Measurements from ENCODE around the gene TENM4. TPM values are rescaled to one million over a fixed set of nuclear protein-coding genes. Genes with fewer than 3 reads are reported as not detected.

Gene TENM4
- total RNA-seq, 1 donor from 2014 or later = 11.9 TPM

- no peak for DNase-seq (ENCODE audit: low spot score in 2 of 2)
- Histone ChIP-seq H3K4me1 (no peaks in the 10 kb centered on the region), H3K9me3 (no peaks in the 10 kb centered on the region), H3K4me3 (no peak overlapping the region), H3K36me3 (no peaks in the 10 kb centered on the region), H3K27me3 (no peaks in the 10 kb centered on the region), H3K27ac (no peak overlapping the region)
- intact Hi-C loops (cut with DNase I) = no loop called here
- no peak for TF ChIP-seq CTCF (IDR thresholded peaks at IDR 0.05)
These were observed 570.2 kb downstream of the TENM4 start for GRCh38 chr11:78870655-78871054.

- no peaks in the 10 kb centered on the region for H3K36me3 ChIP-seq
- no peak overlapping the region for H3K27ac ChIP-seq
- no peak overlapping the region for H3K4me3 ChIP-seq
- intact Hi-C loops (cut with DNase I) = no loop called here
- no peaks in the 10 kb centered on the region for H3K9me3 ChIP-seq
- no peaks in the 10 kb centered on the region for H3K27me3 ChIP-seq
- TF ChIP-seq CTCF (IDR thresholded peaks at IDR 0.05) = no peak
- DNase-seq (ENCODE audit: low spot score in 2 of 2) = no peak
- no peaks in the 10 kb centered on the region for H3K4me1 ChIP-seq
These were observed 571.5 kb downstream of the TENM4 start for GRCh38 chr11:78869293-78869692.

GRCh38 chr11:78868563-78868962 lies 572.3 kb downstream of the TENM4 start:
- TF ChIP-seq CTCF (IDR thresholded peaks at IDR 0.05) = no peak
- no peak overlapping the region for H3K27ac ChIP-seq
- H3K4me3 ChIP-seq = no peak overlapping the region
- no peaks in the 10 kb centered on the region for H3K36me3 ChIP-seq
- intact Hi-C loops (cut with DNase I) = no loop called here
- H3K9me3 ChIP-seq = no peaks in the 10 kb centered on the region
- DNase-seq (ENCODE audit: low spot score in 2 of 2) = no peak
- no peaks in the 10 kb centered on the region for H3K27me3 ChIP-seq
- no peaks in the 10 kb centered on the region for H3K4me1 ChIP-seq

- DNase-seq (ENCODE audit: low spot score in 2 of 2) = no peak
- Histone ChIP-seq H3K4me3 (no peak overlapping the region), H3K9me3 (no peaks in the 10 kb centered on the region), H3K4me1 (no peaks in the 10 kb centered on the region), H3K27ac (no peak overlapping the region), H3K27me3 (no peaks in the 10 kb centered on the region), H3K36me3 (no peaks in the 10 kb centered on the region)
- intact Hi-C loops (cut with DNase I) = no loop called here
- TF ChIP-seq CTCF (IDR thresholded peaks at IDR 0.05) = no peak
These were observed 580.0 kb downstream of the TENM4 start for GRCh38 chr11:78860720-78861422.

- no peaks in the 10 kb centered on the region for H3K27me3 ChIP-seq
- no peak for DNase-seq (ENCODE audit: low spot score in 2 of 2)
- no peaks in the 10 kb centered on the region for H3K4me1 ChIP-seq
- TF ChIP-seq CTCF (IDR thresholded peaks at IDR 0.05) = no peak
- H3K4me3 ChIP-seq = no peak overlapping the region
- peaks cover 0 to 11% of the 10 kb centered on the region in 2 donors for H3K36me3 ChIP-seq
- no peak overlapping the region for H3K27ac ChIP-seq
- intact Hi-C loops (cut with DNase I) = no loop called here
- no peaks in the 10 kb centered on the region for H3K9me3 ChIP-seq
These were observed 583.1 kb downstream of the TENM4 start for GRCh38 chr11:78857688-78858087.

GRCh38 chr11:78856211-78856610 lies 584.6 kb downstream of the TENM4 start:
- DNase-seq (ENCODE audit: low spot score in 2 of 2) = no peak
- Histone ChIP-seq H3K4me3 (no peak overlapping the region), H3K36me3 (peaks cover 0 to 11% of the 10 kb centered on the region in 2 donors), H3K4me1 (no peaks in the 10 kb centered on the region), H3K27me3 (no peaks in the 10 kb centered on the region), H3K27ac (no peak overlapping the region), H3K9me3 (no peaks in the 10 kb centered on the region)
- no peak for TF ChIP-seq CTCF (IDR thresholded peaks at IDR 0.05)
- intact Hi-C loops (cut with DNase I) = no loop called here
